ENCODE measurements around the gene ADNP2. TPM values are rescaled to one million over a fixed set of nuclear protein-coding genes. Genes with fewer than 3 reads are reported as not detected.

ADNP2 gene, protein sequence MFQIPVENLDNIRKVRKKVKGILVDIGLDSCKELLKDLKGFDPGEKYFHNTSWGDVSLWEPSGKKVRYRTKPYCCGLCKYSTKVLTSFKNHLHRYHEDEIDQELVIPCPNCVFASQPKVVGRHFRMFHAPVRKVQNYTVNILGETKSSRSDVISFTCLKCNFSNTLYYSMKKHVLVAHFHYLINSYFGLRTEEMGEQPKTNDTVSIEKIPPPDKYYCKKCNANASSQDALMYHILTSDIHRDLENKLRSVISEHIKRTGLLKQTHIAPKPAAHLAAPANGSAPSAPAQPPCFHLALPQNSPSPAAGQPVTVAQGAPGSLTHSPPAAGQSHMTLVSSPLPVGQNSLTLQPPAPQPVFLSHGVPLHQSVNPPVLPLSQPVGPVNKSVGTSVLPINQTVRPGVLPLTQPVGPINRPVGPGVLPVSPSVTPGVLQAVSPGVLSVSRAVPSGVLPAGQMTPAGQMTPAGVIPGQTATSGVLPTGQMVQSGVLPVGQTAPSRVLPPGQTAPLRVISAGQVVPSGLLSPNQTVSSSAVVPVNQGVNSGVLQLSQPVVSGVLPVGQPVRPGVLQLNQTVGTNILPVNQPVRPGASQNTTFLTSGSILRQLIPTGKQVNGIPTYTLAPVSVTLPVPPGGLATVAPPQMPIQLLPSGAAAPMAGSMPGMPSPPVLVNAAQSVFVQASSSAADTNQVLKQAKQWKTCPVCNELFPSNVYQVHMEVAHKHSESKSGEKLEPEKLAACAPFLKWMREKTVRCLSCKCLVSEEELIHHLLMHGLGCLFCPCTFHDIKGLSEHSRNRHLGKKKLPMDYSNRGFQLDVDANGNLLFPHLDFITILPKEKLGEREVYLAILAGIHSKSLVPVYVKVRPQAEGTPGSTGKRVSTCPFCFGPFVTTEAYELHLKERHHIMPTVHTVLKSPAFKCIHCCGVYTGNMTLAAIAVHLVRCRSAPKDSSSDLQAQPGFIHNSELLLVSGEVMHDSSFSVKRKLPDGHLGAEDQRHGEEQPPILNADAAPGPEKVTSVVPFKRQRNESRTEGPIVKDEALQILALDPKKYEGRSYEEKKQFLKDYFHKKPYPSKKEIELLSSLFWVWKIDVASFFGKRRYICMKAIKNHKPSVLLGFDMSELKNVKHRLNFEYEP
- 29.1 TPM for polyA plus RNA-seq (2013, experiment 1 of 2)
- 29.0 TPM for polyA plus RNA-seq (2013, experiment 2 of 2)

DNA sequence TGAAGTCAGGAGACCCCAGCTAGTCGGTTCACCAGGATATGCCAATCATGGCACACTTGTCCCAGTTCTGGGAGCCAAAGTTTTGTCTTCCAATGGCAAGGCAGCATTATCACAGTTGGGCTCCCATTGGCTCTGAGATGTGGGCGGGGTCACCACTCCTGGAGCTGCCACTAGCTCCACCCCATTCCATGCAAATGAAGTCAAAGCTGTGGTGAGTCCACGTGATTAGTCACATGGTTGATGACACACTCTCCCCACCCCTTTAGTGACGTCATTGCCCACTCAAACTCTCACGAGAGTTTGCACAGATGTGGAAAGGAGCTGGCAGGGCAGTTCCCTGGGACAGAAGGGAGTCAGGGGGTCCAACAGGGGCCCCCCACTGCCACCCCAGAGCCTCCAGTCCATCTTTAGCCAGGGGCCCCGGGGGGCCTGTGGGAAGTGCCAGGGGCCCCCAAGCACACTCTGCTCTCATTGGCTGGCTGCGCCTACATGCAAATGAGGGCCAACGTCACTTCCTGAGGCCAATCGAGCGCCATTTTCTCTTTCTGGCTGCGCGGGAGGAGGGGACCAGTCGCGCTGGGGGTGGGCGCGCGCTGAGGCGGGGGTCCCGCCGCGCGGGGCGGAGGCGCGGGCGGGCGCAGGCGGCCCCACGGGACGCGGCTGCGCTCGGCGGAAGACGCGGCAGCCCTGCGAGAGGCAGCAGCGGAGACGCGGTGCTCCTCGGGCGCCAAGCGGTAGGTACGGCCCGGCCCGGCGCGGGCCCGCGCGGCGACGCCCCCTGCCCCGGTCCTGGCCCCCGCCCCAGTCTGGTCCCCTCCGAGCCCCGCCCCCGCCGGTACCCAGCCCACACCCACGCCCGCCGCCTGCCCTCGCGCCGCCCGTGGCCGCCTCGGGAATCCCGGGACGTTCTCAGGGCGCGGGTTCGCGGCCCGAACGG is at the start of gene ADNP2:
ADNP2 (plus strand) TSS at position 524 of the 937 bp plus-strand sequence. CDS start 8,281 bp downstream, outside the sequence.
- peak within 1 kb of the TSS; percentile 66 for H2BK120ac ChIP-seq (ENCODE audit: low read depth, low read length)
- H2BK15ac ChIP-seq (ENCODE audit: low read length), result peak within 1 kb of the TSS; percentile 83
- DNase-seq (ENCODE audit: low spot score), result peak; percentile 85
- peak within 1 kb of the TSS; percentile 36 for H2BK12ac ChIP-seq (ENCODE audit: low read length)
- H3K4me2 ChIP-seq (ENCODE audit: insufficient read depth, low read length, poor library complexity, severe bottlenecking), result peak within 1 kb of the TSS; percentile 60
- no peak within 1 kb of the TSS for H2BK5ac ChIP-seq (ENCODE audit: low read length)
- H3K14ac ChIP-seq (ENCODE audit: low read length), result no peak within 1 kb of the TSS
- no peak within 1 kb of the TSS for H3K4ac ChIP-seq (ENCODE audit: low read length)
- peak within 1 kb of the TSS; percentile 84 for H3K18ac ChIP-seq (ENCODE audit: low read length)
- H3K4me1 ChIP-seq (ENCODE audit: control insufficient read depth in 2 of 2, insufficient read depth in 1 of 2, low read depth in 1 of 2, low read length in 2 of 2), result peaks cover 10 to 15% of the 10 kb centered on the region in 2 donors
- peak within 1 kb of the TSS; percentile 79 to 95 for H3K4me3 ChIP-seq (ENCODE audit: low read length in 2 of 2)
- no peaks in the 10 kb centered on the region for H3K27me3 ChIP-seq (ENCODE audit: control insufficient read depth in 3 of 3, insufficient read depth in 3 of 3, low read depth in 1 of 3, low read length in 3 of 3)
- H4K91ac ChIP-seq (ENCODE audit: low read depth, low read length, poor library complexity), result peak within 1 kb of the TSS; percentile 8
- H2AFZ ChIP-seq (ENCODE audit: low read length), result peak within 1 kb of the TSS; percentile 98
- no peaks in the 10 kb centered on the region for H3K9me3 ChIP-seq (replicated peaks in 1 of 2; ENCODE audit: control insufficient read depth in 2 of 2, insufficient read depth in 1 of 2, low read depth in 1 of 2, low read length in 2 of 2)
- H3K9ac ChIP-seq (ENCODE audit: low read depth, low read length, poor library complexity), result peak within 1 kb of the TSS; percentile 85
- peaks cover 1 to 27% of the 10 kb centered on the region in 2 donors for H3K36me3 ChIP-seq (replicated peaks in 1 of 2; ENCODE audit: control insufficient read depth in 2 of 2, insufficient read depth in 2 of 2, low read length in 2 of 2)
- WGBS, 2 donors (ENCODE audit: extremely low coverage in 2 of 2, insufficient read length in 2 of 2, insufficient replicate concordance in 1 of 2), result no CpG with 5 or more reads among the region's 76 CpGs
- H4K8ac ChIP-seq (ENCODE audit: low read depth, low read length), result peak within 1 kb of the TSS; percentile 88
- H3K23ac ChIP-seq (ENCODE audit: low read depth, low read length, poor library complexity), result peak within 1 kb of the TSS; percentile 82
- peak within 1 kb of the TSS; percentile 71 for H2AK5ac ChIP-seq (ENCODE audit: low read depth, low read length)
- H3K79me1 ChIP-seq (ENCODE audit: low read depth, low read length), result no peaks in the 10 kb centered on the region
- peak within 1 kb of the TSS; percentile 45 for H3K27ac ChIP-seq (replicated peaks; ENCODE audit: low read length)

DNA sequence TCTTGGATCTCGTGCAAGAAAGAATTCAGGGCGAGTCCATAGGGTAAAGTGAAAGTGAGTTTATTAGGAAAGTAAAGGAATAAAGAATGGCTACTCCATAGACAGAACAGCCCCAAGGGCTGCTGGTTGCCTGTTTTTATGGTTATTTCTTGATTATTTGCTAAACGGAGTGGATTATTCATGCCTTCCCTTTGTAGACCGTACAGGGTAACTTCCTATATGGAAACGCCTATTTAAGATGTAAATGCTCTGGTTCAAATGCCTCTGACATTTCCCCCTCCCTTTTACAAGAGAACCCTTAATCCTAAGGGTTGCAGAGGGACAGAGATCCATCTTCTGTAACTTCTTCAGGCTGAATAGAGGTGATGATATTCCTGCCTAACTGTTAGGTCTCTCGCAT is 49.1 kb upstream of the ADNP2 start:
- no peak overlapping the region for H2BK120ac ChIP-seq (ENCODE audit: low read depth, low read length)
- DNase-seq (ENCODE audit: low spot score), result no peak
- H3K18ac ChIP-seq (ENCODE audit: low read length), result no peak overlapping the region
- no peak overlapping the region for H4K8ac ChIP-seq (ENCODE audit: low read depth, low read length)
- H2BK5ac ChIP-seq (ENCODE audit: low read length), result no peak overlapping the region
- H2BK15ac ChIP-seq (ENCODE audit: low read length), result no peak overlapping the region
- H3K4me2 ChIP-seq (ENCODE audit: insufficient read depth, low read length, poor library complexity, severe bottlenecking), result no peak overlapping the region
- H3K27ac ChIP-seq (replicated peaks; ENCODE audit: low read length), result no peak overlapping the region
- no peak overlapping the region for H3K23ac ChIP-seq (ENCODE audit: low read depth, low read length, poor library complexity)
- H2AK5ac ChIP-seq (ENCODE audit: low read depth, low read length), result no peak overlapping the region
- no peak overlapping the region for H3K4ac ChIP-seq (ENCODE audit: low read length)
- peaks cover 13 to 22% of the 10 kb centered on the region in 2 donors for H3K9me3 ChIP-seq (replicated peaks in 1 of 2; ENCODE audit: control insufficient read depth in 2 of 2, insufficient read depth in 1 of 2, low read depth in 1 of 2, low read length in 2 of 2)
- no peak overlapping the region for H3K14ac ChIP-seq (ENCODE audit: low read length)
- H3K36me3 ChIP-seq (replicated peaks in 1 of 2; ENCODE audit: control insufficient read depth in 2 of 2, insufficient read depth in 2 of 2, low read length in 2 of 2), result no peaks in the 10 kb centered on the region
- no CpG with 5 or more reads among the region's 6 CpGs for WGBS, 2 donors (ENCODE audit: extremely low coverage in 2 of 2, insufficient read length in 2 of 2, insufficient replicate concordance in 1 of 2)
- H3K4me3 ChIP-seq (ENCODE audit: low read length in 2 of 2), result no peak overlapping the region
- H2BK12ac ChIP-seq (ENCODE audit: low read length), result no peak overlapping the region
- no peak overlapping the region for H4K91ac ChIP-seq (ENCODE audit: low read depth, low read length, poor library complexity)
- no peak overlapping the region for H3K9ac ChIP-seq (ENCODE audit: low read depth, low read length, poor library complexity)
- peaks cover 0 to 2% (median 0%) of the 10 kb centered on the region in 3 experiments for H3K27me3 ChIP-seq (ENCODE audit: control insufficient read depth in 3 of 3, insufficient read depth in 3 of 3, low read depth in 1 of 3, low read length in 3 of 3)
- no peaks in the 10 kb centered on the region for H3K79me1 ChIP-seq (ENCODE audit: low read depth, low read length)
- H3K4me1 ChIP-seq (ENCODE audit: control insufficient read depth in 2 of 2, insufficient read depth in 1 of 2, low read depth in 1 of 2, low read length in 2 of 2), result no peaks in the 10 kb centered on the region
- H2AFZ ChIP-seq (ENCODE audit: low read length), result no peak overlapping the region

DNA sequence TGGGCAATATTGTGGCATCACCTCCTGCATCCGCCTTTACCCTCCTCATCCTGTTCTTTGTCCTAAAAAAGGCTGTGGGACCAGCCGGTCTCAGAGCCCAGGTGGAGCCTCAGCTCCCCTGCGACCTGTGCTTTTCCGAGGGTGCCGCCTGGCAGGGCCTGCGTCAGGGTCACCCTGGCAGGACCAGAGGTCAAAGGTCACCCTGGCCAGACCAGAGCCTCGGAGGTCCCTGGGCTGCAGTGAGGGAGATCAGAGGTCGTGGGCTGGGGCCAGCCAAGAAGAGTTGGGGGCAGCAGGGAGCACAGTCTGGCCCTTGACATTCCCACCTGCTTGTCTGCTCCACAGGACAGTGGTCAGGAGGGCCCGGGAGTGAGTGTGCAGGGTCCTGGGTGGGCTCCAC is 43.4 kb upstream of the ADNP2 start:
- no CpG with 5 or more reads among the region's 9 CpGs for WGBS, 2 donors (ENCODE audit: extremely low coverage in 2 of 2, insufficient read length in 2 of 2, insufficient replicate concordance in 1 of 2)
- H3K4me2 ChIP-seq (ENCODE audit: insufficient read depth, low read length, poor library complexity, severe bottlenecking), result no peak overlapping the region
- peak overlapping the region; percentile 82 for H2BK5ac ChIP-seq (ENCODE audit: low read length)
- no peak overlapping the region for H3K4ac ChIP-seq (ENCODE audit: low read length)
- H3K27me3 ChIP-seq (ENCODE audit: control insufficient read depth in 3 of 3, insufficient read depth in 3 of 3, low read depth in 1 of 3, low read length in 3 of 3), result no peaks in the 10 kb centered on the region
- H3K14ac ChIP-seq (ENCODE audit: low read length), result peak overlapping the region; percentile 84
- H3K4me3 ChIP-seq (ENCODE audit: low read length in 2 of 2), result no peak overlapping the region
- no peaks in the 10 kb centered on the region for H3K79me1 ChIP-seq (ENCODE audit: low read depth, low read length)
- H3K9ac ChIP-seq (ENCODE audit: low read depth, low read length, poor library complexity), result no peak overlapping the region
- no peak overlapping the region for H2BK15ac ChIP-seq (ENCODE audit: low read length)
- H3K36me3 ChIP-seq (replicated peaks in 1 of 2; ENCODE audit: control insufficient read depth in 2 of 2, insufficient read depth in 2 of 2, low read length in 2 of 2), result no peaks in the 10 kb centered on the region
- no peak overlapping the region for H2AK5ac ChIP-seq (ENCODE audit: low read depth, low read length)
- no peak overlapping the region for H4K8ac ChIP-seq (ENCODE audit: low read depth, low read length)
- no peak overlapping the region for H4K91ac ChIP-seq (ENCODE audit: low read depth, low read length, poor library complexity)
- H3K18ac ChIP-seq (ENCODE audit: low read length), result peak overlapping the region; percentile 16
- H2BK120ac ChIP-seq (ENCODE audit: low read depth, low read length), result no peak overlapping the region
- H3K27ac ChIP-seq (replicated peaks; ENCODE audit: low read length), result no peak overlapping the region
- DNase-seq (ENCODE audit: low spot score), result no peak
- H2BK12ac ChIP-seq (ENCODE audit: low read length), result no peak overlapping the region
- no peak overlapping the region for H2AFZ ChIP-seq (ENCODE audit: low read length)
- peaks cover 0 to 6% of the 10 kb centered on the region in 2 donors for H3K9me3 ChIP-seq (replicated peaks in 1 of 2; ENCODE audit: control insufficient read depth in 2 of 2, insufficient read depth in 1 of 2, low read depth in 1 of 2, low read length in 2 of 2)
- H3K4me1 ChIP-seq (ENCODE audit: control insufficient read depth in 2 of 2, insufficient read depth in 1 of 2, low read depth in 1 of 2, low read length in 2 of 2), result no peaks in the 10 kb centered on the region
- no peak overlapping the region for H3K23ac ChIP-seq (ENCODE audit: low read depth, low read length, poor library complexity)

Measured in neuronal stem cell (in vitro differentiated cells).